Subcutaneous abdominal adipose tissue (tissue), 5 donors: ENCODE data around the gene NOD2.
A peak's percentile ranks its signal among the peaks of the same experiment; 100 is the strongest.

Experiments
- H3K27ac ChIP-seq: one replicate; pipeline ENCODE4 v1.7.0; 2013; ENCODE audit warnings: low read depth, mild to moderate bottlenecking, inconsistent platforms, low read length, moderate library complexity
- H3K27me3 ChIP-seq, 5 donors: one replicate each; pipeline ENCODE4 v1.7.0; 2013; ENCODE audit warnings: low read length in 5 of 5, inconsistent platforms in 1 of 5; ENCODE audit not compliant: control insufficient read depth in 5 of 5, insufficient read depth in 4 of 5
- H3K36me3 ChIP-seq, 5 donors: one replicate each; pipeline ENCODE4 v1.7.0; 2013; ENCODE audit warnings: low read length in 5 of 5; ENCODE audit not compliant: control insufficient read depth in 5 of 5, insufficient read depth in 5 of 5
- H3K4me1 ChIP-seq, 5 donors: one replicate each; pipeline ENCODE4 v1.7.0; 2013; ENCODE audit warnings: low read length in 5 of 5, mild to moderate bottlenecking in 3 of 5, moderate library complexity in 1 of 5; ENCODE audit not compliant: control insufficient read depth in 5 of 5, insufficient read depth in 5 of 5
- H3K4me3 ChIP-seq, 5 donors: one replicate each; pipeline ENCODE4 v1.7.0; 2013; ENCODE audit warnings: low read length in 5 of 5, low read depth in 1 of 5
- H3K9ac ChIP-seq, 5 donors: one replicate each; pipeline ENCODE4 v1.7.0; 2013; ENCODE audit warnings: low read length in 5 of 5, mild to moderate bottlenecking in 4 of 5, moderate library complexity in 3 of 5
- H3K9me3 ChIP-seq, 5 donors: one replicate each; pipeline ENCODE4 v1.7.0; 2013; ENCODE audit warnings: low read length in 5 of 5; ENCODE audit not compliant: control insufficient read depth in 5 of 5
- donor health status: healthy.
- donor health status: healthy.
- donor health status: healthy.
- donor health status: healthy.
- donor health status: healthy.

Gene NOD2

DNA sequence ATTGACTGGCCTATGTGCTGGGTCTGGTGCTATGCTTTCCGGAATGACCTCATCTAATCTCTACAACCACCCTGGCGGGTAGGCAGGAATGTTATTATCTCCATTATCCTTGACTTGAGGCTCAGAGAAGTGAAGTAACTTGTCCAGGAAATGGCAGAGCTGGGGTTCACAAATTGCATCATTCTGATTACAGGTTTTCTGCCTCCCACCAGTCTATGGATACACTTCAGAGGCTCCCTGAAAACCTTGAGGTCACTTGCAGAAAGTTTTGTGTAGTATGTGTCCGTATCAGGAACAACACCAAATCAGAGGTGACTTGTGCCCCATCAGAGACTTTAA is 19.1 kb downstream of the NOD2 start:
- Histone ChIP-seq H3K27ac (no peak overlapping the region), H3K4me1 (peaks cover 3 to 62% (median 39%) of the 10 kb centered on the region in 5 donors), H3K36me3 (peaks cover 0 to 10% (median 0%) of the 10 kb centered on the region in 5 donors), H3K9me3 (no peaks in the 10 kb centered on the region), H3K9ac (no peak overlapping the region), H3K27me3 (no peaks in the 10 kb centered on the region), H3K4me3 (no peak overlapping the region)

DNA sequence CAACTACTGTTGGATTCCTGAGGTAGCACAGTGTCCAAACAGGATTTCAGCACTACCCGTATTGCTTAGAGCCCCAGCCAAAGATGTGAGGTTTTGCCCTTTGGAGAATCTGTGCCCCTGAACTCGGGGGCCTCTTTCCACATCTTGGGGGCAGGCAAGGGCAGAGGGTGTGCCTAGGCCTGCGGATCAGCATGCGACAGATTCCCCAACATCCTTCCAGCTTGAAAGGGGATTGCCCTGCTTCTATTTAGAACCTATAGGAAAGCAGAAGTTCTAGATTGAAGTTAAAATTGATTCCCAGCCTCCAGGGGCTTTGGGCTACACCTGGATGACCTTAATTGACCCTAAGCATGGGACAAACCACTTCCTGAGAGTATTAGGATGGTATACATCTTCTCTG is 19.6 kb downstream of the NOD2 start:
- peaks cover 0 to 10% (median 0%) of the 10 kb centered on the region in 5 donors for H3K36me3 ChIP-seq
- H3K27me3 ChIP-seq: no peaks in the 10 kb centered on the region
- H3K4me3 ChIP-seq: no peak overlapping the region
- H3K9ac ChIP-seq: no peak overlapping the region
- H3K27ac ChIP-seq: no peak overlapping the region
- no peaks in the 10 kb centered on the region for H3K9me3 ChIP-seq
- peaks cover 3 to 60% (median 37%) of the 10 kb centered on the region in 5 donors for H3K4me1 ChIP-seq

DNA sequence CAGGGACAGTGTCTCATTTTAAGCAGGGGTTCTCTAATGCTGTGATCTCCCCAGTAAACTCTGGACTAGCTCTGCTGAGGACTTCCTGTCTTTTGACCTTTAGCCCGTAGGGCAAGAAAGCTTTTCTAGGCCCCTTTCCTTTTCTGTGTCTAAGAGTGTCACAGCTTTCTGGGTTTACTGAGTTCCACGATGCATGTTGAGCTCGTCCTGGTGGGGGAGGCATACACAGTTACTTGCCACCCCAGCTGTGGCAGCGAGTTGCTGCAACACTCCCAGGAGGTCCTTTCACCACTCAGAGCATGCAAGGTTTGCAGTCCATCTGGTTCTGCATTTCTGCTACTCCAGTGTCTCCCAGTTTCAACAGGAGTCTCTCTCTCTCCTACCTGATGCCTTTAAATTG is 23.7 kb downstream of the NOD2 start:
- no peak overlapping the region for H3K27ac ChIP-seq
- no peak overlapping the region for H3K9ac ChIP-seq
- H3K4me3 ChIP-seq: no peak overlapping the region
- H3K4me1 ChIP-seq: peaks cover 3 to 44% (median 27%) of the 10 kb centered on the region in 5 donors
- H3K36me3 ChIP-seq: peaks cover 0 to 1% (median 0%) of the 10 kb centered on the region in 5 donors
- H3K27me3 ChIP-seq: no peaks in the 10 kb centered on the region
- H3K9me3 ChIP-seq: no peaks in the 10 kb centered on the region

DNA sequence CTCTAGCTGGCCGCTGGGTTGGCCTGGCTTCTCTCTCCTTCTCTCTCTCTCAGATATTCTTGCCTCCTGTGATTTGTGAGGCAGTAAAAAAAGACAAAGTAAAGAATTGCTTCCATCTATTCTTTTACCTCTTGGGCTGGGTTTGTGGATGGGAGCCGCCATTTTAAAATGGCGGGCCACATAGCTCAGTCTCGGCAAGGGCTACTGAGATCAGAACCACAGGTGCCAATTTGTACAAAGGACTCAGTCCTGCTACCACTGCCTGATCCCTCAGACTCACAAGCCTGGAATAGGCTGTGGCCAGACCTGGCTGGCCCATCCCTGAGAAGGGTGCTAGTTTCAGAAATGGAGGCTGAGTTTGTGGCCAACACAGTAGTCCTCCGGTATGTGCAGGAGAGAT is 24.1 kb downstream of the NOD2 start:
- Histone ChIP-seq H3K4me3 (no peak overlapping the region), H3K27me3 (no peaks in the 10 kb centered on the region), H3K27ac (no peak overlapping the region), H3K9me3 (no peaks in the 10 kb centered on the region), H3K4me1 (peaks cover 3 to 42% (median 25%) of the 10 kb centered on the region in 5 donors), H3K36me3 (no peaks in the 10 kb centered on the region), H3K9ac (no peak overlapping the region)

DNA sequence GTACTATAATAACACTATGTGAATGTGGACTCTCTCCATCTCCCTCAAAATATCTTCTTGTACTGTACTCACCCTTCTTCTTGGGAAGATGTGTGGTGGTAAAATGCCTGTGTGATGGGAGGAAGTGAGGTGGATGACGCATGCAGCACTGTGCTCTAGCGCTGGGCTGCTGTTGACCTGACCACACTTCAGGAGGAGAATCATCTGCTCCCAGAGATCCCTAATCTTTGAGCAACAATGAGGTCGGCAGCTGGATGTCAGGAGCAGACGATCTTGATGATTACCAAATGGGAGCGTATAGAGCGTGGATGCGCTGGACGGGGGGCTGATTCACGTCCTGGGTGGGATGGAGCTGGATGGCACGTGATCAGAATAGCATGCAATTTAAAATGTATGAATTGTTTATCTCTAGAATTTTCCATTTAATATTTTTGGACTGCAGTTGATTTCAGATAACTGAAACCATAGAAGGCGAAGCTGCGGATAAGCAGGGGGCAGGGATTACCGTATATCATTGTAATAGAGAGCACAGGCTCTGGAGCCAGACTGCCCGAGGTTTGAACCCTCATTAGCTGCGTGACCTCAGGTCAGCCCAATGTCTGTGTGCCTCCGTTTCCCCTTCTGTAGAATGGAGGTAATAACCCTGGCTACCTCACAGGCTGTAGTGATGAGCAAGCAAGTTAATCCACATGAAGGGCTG is 24.8 kb downstream of the NOD2 start:
- Histone ChIP-seq H3K4me3 (no peak overlapping the region), H3K4me1 (peaks cover 3 to 36% (median 21%) of the 10 kb centered on the region in 5 donors), H3K36me3 (no peaks in the 10 kb centered on the region), H3K9me3 (no peaks in the 10 kb centered on the region), H3K27me3 (no peaks in the 10 kb centered on the region), H3K9ac (peak overlapping the region in 1 of 5 donors; percentile 36), H3K27ac (no peak overlapping the region)

DNA sequence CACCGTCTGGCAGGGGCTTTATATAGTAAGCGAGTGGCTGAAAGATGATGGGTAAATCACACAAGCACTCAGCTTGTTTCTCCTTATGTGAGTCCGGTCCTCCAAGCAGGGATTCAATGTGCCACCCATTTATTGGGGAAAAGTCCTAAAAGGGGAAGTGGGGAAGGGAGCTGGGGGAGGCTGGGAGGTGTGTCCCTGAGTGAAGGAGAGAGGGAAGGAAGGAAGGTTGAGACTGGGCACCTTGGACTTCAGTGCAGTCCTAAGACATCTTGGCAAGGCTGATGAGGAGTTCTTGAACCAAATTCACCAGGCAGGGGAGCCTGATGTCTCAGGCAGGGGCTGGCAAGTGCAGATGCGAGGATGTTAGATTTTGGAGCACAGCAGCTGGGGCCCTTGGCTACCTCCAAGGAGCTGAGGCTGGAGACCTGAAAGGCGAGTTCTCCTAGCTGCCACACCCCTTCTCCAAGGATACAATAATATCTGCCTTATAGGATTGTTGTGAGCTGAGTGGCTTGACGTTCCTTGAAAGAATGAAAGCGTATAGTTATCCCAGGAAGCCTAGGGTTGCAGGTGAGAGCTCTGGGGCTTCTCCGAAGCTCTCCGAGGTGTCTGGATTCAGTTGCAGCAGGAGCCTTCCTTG is 25.5 kb downstream of the NOD2 start:
- H3K27ac ChIP-seq: no peak overlapping the region
- no peaks in the 10 kb centered on the region for H3K27me3 ChIP-seq
- peaks cover 3 to 30% (median 18%) of the 10 kb centered on the region in 5 donors for H3K4me1 ChIP-seq
- no peak overlapping the region for H3K4me3 ChIP-seq
- H3K36me3 ChIP-seq: no peaks in the 10 kb centered on the region
- H3K9ac ChIP-seq: peak overlapping the region in 1 of 5 donors; percentile 36
- H3K9me3 ChIP-seq: no peaks in the 10 kb centered on the region

DNA sequence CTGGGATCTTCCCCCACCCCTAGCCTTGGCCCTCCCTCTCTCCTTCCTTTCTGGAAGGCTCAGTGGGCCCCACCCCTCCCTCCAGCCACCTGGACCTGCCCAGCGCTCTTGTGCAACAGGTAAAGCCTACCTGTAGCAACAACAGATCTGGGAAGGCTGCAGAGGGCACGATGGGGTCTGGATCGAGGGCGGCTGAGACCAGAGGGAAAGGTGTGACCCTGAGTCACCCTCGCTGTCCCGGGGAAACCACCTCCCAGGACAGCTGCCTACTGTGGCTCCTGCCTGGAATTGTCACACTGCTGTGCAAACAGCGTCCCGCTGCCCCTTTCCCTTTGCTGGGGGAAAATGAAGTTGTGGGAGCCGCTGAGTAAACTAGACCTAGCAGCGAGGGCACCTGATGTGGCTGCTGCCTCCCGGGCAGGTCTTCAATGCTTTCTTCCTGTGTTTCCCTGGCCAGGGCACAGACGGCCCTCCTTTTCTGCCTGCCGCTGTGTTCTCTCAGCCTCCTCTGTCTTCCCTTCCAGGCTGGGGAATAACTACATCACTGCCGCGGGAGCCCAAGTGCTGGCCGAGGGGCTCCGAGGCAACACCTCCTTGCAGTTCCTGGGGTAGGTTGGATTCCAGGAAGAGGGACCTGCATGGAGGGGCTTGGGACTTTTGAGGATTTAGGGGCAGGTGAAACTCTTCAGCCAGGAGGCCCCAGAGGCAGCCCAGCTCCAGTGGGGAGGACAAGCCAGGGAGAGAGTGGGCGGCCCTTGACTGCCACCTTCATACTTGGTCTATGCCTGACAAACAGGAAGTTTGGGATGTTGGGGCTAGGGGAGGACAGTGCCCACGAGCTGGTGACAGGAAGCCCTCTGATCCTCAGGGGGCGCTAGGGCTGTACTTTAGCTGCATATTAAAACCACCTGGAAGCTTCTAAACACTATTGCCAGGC is 26.3 kb downstream of the NOD2 start:
- no peak overlapping the region for H3K27ac ChIP-seq
- H3K36me3 ChIP-seq: no peaks in the 10 kb centered on the region
- H3K27me3 ChIP-seq: no peaks in the 10 kb centered on the region
- H3K9ac ChIP-seq: no peak overlapping the region
- H3K9me3 ChIP-seq: peaks cover 0 to 3% (median 0%) of the 10 kb centered on the region in 5 donors
- no peak overlapping the region for H3K4me3 ChIP-seq
- H3K4me1 ChIP-seq: peaks cover 0 to 22% (median 10%) of the 10 kb centered on the region in 5 donors

DNA sequence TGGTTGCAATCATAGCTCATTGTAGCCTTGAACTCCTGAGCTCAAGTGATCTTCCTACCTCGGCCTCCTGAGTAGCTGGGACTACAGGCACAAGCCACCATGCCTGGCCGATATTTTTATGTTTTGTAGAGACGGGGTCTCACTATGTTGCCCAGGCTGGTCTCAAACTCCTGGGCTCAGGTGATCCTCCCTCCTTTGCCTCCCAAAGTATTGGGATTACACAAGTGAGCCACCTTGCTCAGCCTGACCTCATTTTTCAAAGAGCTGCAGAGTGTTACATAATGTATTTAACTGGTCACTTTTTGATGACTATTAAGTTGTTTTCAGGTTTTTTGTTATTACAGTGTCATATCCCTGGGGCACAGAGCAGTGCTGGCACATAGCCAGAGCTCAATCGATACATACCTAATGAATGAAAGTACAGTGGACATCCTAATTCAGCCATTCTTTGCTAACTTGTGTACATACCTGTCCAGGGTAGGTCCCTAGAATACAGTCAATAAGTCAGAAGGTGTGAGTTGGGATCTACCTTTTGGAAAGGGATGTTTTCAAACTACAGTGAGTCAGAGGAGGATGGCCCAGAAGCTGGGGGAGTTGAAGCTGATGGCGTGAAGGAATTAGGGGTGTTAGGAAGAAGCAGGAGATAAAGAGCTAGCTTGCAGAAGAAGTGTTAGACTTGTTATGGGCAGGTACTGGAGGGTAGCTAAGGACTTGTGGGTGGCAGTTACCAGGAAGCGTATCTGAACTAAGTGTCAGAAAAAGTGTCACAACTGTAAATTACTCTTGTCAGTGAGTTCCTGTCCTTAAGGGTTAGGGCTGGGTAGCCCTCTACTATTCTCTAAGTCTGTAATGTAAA is 28.4 kb downstream of the NOD2 start:
- H3K9ac ChIP-seq: no peak overlapping the region
- H3K4me1 ChIP-seq: peaks cover 0 to 15% (median 6%) of the 10 kb centered on the region in 5 donors
- no peak overlapping the region for H3K4me3 ChIP-seq
- H3K9me3 ChIP-seq: peaks cover 0 to 3% (median 0%) of the 10 kb centered on the region in 5 donors
- H3K27ac ChIP-seq: no peak overlapping the region
- H3K27me3 ChIP-seq: no peaks in the 10 kb centered on the region
- H3K36me3 ChIP-seq: peaks cover 0 to 8% (median 0%) of the 10 kb centered on the region in 5 donors

DNA sequence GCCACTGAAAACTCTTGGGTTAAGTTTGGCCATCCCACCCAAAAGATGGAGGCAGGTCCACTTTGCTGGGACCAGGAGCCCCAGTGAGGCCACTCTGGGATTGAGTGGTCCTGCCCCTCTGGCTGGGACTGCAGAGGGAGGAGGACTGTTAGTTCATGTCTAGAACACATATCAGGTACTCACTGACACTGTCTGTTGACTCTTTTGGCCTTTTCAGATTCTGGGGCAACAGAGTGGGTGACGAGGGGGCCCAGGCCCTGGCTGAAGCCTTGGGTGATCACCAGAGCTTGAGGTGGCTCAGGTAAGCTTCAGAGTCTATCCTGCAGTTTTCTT is 29.0 kb downstream of the NOD2 start:
- no peak overlapping the region for H3K27ac ChIP-seq
- no peak overlapping the region for H3K4me3 ChIP-seq
- H3K27me3 ChIP-seq: no peaks in the 10 kb centered on the region
- H3K9me3 ChIP-seq: peaks cover 0 to 3% (median 0%) of the 10 kb centered on the region in 5 donors
- peaks cover 0 to 9% (median 2%) of the 10 kb centered on the region in 5 donors for H3K4me1 ChIP-seq
- H3K36me3 ChIP-seq: peaks cover 0 to 8% (median 0%) of the 10 kb centered on the region in 5 donors
- H3K9ac ChIP-seq: no peak overlapping the region
